Cardiac muscle cell (in vitro differentiated cells and primary cell): ENCODE data around the gene TMEM232. TPM values are rescaled to one million over a fixed set of nuclear protein-coding genes. Genes with fewer than 3 reads are reported as not detected.

Experiments
- DNase-seq, 2 donors: peaks; one replicate each; pipeline versions ENCODE4 v3.0.0 to v3.0.0-alpha.2; 2010 to 2017; ENCODE audit warnings: low read depth in 1 of 2, low spot score in 1 of 2
- H3K27ac ChIP-seq: fragments of 200-600 bp; sonication (generic); 2 replicates; pipeline ENCODE4 v1.5.1; 2016
- H3K27me3 ChIP-seq: fragments of 200-600 bp; sonication (generic); 2 replicates; pipeline ENCODE4 v1.6.0; 2016; ENCODE audit warnings: control low read depth
- H3K36me3 ChIP-seq: fragments of 200-600 bp; sonication (generic); 2 replicates; pipeline ENCODE4 v1.5.1; 2016; ENCODE audit warnings: control low read depth
- H3K4me1 ChIP-seq: fragments of 200-600 bp; sonication (generic); 2 replicates; pipeline ENCODE4 v1.8.1; 2017; ENCODE audit warnings: low read depth, mild to moderate bottlenecking, mixed run types
- H3K4me3 ChIP-seq: fragments of 200-600 bp; sonication (generic); 2 replicates; pipeline ENCODE4 v1.5.1; 2016; ENCODE audit warnings: mild to moderate bottlenecking
- H3K9me3 ChIP-seq: fragments of 200-600 bp; sonication (generic); 2 replicates; pipeline ENCODE4 v1.5.1; 2017; ENCODE audit warnings: low read depth, mild to moderate bottlenecking, control low read depth
- CTCF ChIP-seq: IDR thresholded peaks from 2 replicates; pipeline ENCODE4 v1.5.1; 2012; ENCODE audit warnings: low read depth, mild to moderate bottlenecking, low read length
- polyA plus RNA-seq: library from polyadenylated mRNA; unstranded; fragments of >200 nt; fragmentation: Nextera tagmentation; extraction: Ambion mirVana; gene quantifications from 2 replicates; pipeline ENCODE4 v1.2.1, GENCODE V29; 2016
- total RNA-seq: library from RNA; depleted of rRNA; stranded (reverse); fragments of >200 nt; gene quantifications from 2 replicates; pipeline ENCODE4 v1.2.3, GENCODE V29; 2016

TMEM232 gene
- total and polyA plus RNA-seq, 2 experiments from 2014 or later, result 2.5 to 7.0 TPM

GRCh38 chr5:110653231-110653970 lies 73.1 kb downstream of the TMEM232 start:
- no peaks in the 10 kb centered on the region for H3K27me3 ChIP-seq
- no peaks in the 10 kb centered on the region for H3K36me3 ChIP-seq
- TF ChIP-seq CTCF, result no peak
- H3K9me3 ChIP-seq, result no peaks in the 10 kb centered on the region
- no peak overlapping the region for H3K27ac ChIP-seq
- no peaks in the 10 kb centered on the region for H3K4me1 ChIP-seq
- no peak overlapping the region for H3K4me3 ChIP-seq
- DNase-seq, result no peak

GRCh38 chr5:110651507-110651906 lies 75.0 kb downstream of the TMEM232 start:
- Histone ChIP-seq H3K36me3 (no peaks in the 10 kb centered on the region), H3K4me1 (no peaks in the 10 kb centered on the region), H3K4me3 (no peak overlapping the region), H3K9me3 (no peaks in the 10 kb centered on the region), H3K27me3 (no peaks in the 10 kb centered on the region), H3K27ac (no peak overlapping the region)
- no peak for TF ChIP-seq CTCF
- no peak for DNase-seq

- no peak for DNase-seq
- Histone ChIP-seq H3K36me3 (no peaks in the 10 kb centered on the region), H3K4me3 (no peak overlapping the region), H3K27me3 (no peaks in the 10 kb centered on the region), H3K9me3 (no peaks in the 10 kb centered on the region), H3K4me1 (no peaks in the 10 kb centered on the region), H3K27ac (no peak overlapping the region)
- no peak for TF ChIP-seq CTCF
Observed at GRCh38 chr5:110644357-110644756, 82.1 kb downstream of the TMEM232 start.

- TF ChIP-seq CTCF, result no peak
- Histone ChIP-seq H3K36me3 (no peaks in the 10 kb centered on the region), H3K9me3 (no peaks in the 10 kb centered on the region), H3K27me3 (no peaks in the 10 kb centered on the region), H3K4me3 (no peak overlapping the region), H3K27ac (no peak overlapping the region), H3K4me1 (no peaks in the 10 kb centered on the region)
- DNase-seq, result peak in 1 of 2 donors; percentile 23
Observed at GRCh38 chr5:110638970-110639902, 87.2 kb downstream of the TMEM232 start.

GRCh38 chr5:110634475-110634874 lies 92.0 kb downstream of the TMEM232 start:
- H3K27ac ChIP-seq, result no peak overlapping the region

More at GRCh38 chr5:110634475-110634874, 92.0 kb downstream of the TMEM232 start:
- TF ChIP-seq CTCF, result no peak
- Histone ChIP-seq H3K4me3 (no peak overlapping the region), H3K27me3 (no peaks in the 10 kb centered on the region), H3K36me3 (no peaks in the 10 kb centered on the region), H3K4me1 (no peaks in the 10 kb centered on the region), H3K9me3 (no peaks in the 10 kb centered on the region)
- DNase-seq, result no peak
